ENCODE data around the gene PRDM11.

DNA sequence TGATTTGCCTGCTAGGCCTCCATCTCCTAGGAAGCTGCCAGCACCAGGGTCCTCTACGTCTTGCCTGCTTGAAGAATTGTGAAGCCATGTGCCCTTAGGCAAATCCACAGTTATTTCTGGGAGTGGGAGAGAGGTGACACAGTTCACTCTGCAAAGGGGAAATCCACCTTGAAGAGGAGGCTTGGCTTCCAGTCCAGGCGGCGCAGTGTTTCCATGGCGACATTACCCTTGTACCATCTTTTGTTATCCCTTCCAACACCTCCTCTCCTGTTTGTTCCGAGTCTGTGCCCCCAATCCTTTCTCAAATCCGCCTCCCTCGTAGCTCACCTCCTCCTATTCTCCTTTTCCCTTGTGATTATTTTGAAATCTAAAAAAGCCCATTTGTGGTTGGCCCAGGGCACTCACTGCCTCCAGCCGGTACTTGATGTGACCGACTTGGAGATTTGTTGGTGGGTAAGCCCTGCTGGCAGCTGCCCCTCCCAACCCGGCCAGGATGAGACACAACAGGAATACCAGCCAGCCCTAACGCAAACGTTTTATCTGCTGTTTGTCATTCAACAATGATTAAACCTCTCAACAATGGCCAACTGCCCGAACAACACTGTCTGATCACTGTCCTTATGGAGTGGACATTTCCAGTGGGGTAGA lies 121.3 kb downstream of the PRDM11 start:
- TF ChIP-seq CTCF (IDR thresholded peaks at IDR 0.05) (no peak), POLR2A (IDR thresholded peaks at IDR 0.05) (no peak)

Measured in body of pancreas (tissue), 4 donors.